Body of pancreas (tissue), 4 donors: ENCODE results near the gene UBE3B. TPM values are rescaled to one million over a fixed set of nuclear protein-coding genes. Genes with fewer than 3 reads are reported as not detected.

Experiments used
- ATAC-seq: fragments of 150-250 bp; one replicate; pipeline ENCODE4 v1.9.1; 2016
- DNase-seq, 4 donors: peaks; one replicate each; pipeline ENCODE4 v3.0.0-alpha.2; 2019
- H3K27ac ChIP-seq, 4 donors: fragments of 200-600 bp; sonication (generic); 1 replicate in 3 of 4; 2 replicates in 1 of 4; pipeline versions ENCODE4 v1.5.1 to v1.6.1; 2016 to 2019; ENCODE audit warnings: mild to moderate bottlenecking in 1 of 4, mixed read lengths in 1 of 4, moderate library complexity in 1 of 4
- H3K27me3 ChIP-seq, 2 donors: fragments of 200-600 bp; sonication (generic); one replicate each; pipeline ENCODE4 v1.6.0; 2016; ENCODE audit warnings: mild to moderate bottlenecking in 1 of 2
- H3K36me3 ChIP-seq, 2 donors: fragments of 200-600 bp; sonication (generic); replicated peaks in 1 of 2; 2 replicates each; pipeline ENCODE4 v1.5.1; 2016; ENCODE audit warnings: low read depth in 2 of 2; ENCODE audit not compliant: insufficient read depth in 1 of 2
- H3K4me1 ChIP-seq: fragments of 200-600 bp; sonication (generic); one replicate; pipeline ENCODE4 v1.6.0; 2016
- H3K4me3 ChIP-seq, 2 donors: fragments of 200-600 bp; sonication (generic); 1 replicate in 1 of 2; 2 replicates in 1 of 2; pipeline ENCODE4 v1.5.1; 2016 to 2019
- H3K9me3 ChIP-seq, 3 donors: fragments of 200-600 bp; sonication (generic); 1 replicate in 2 of 3; 2 replicates in 1 of 3; pipeline ENCODE4 v1.5.1; 2016
- POLR2A ChIP-seq, 3 donors: fragments of 450-650 bp; IDR thresholded peaks; one replicate each; pipeline ENCODE4 v1.6.1; 2016; ENCODE audit warnings: antibody characterized with exemption in 3 of 3, mild to moderate bottlenecking in 2 of 3
- WGBS, 2 donors: methylation state at CpG; one replicate each; pipeline ENCODE4 v1.1.5; 2017; 5-methylcytosine and 5-hydroxymethylcytosine counted together
- intact Hi-C: fragments of 100-400 bp; cut with DNase I; formaldehyde crosslinking; loops from one replicate; pipeline ENCODE4 v1.15.1; 2023
- total RNA-seq, 2 donors: library from RNA; depleted of rRNA; stranded (reverse); fragments of >200 nt; gene quantifications; one replicate each; pipeline ENCODE4 v1.1.0, GENCODE V29; 2016
- TF ChIP-seq, protein P1 (sequence below), 7 experiments: fragments of 450-650 bp in 4 of 7; fragments of 200-600 bp in 3 of 7; sonication (generic) in 3 of 7; IDR thresholded peaks; one replicate each; pipeline ENCODE4 v1.5.1; 2016 to 2019; ENCODE audit warnings: antibody characterized with exemption in 7 of 7

UBE3B gene
- total RNA-seq, 2 donors from 2014 or later, result 18.9 to 33.9 TPM

DNA sequence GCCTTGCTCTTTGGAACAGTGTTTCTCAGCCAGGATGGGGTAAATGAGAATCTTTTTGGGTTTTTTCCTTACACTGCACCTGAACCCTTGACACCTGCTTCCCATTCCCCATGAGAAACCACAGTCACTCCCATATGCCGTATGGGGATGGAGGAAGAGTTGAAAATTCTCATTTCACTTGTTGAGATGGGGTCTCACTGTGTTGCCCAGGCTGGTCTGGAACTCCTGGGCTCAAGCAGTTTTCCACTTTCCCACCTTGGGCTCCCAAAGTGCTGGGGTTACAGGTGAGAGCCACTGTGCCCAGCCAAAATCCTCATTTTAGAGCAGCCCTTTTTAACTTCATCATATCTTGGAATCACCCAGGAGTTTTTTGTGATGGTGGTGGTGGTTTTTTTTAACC lies 99.9 kb downstream of the UBE3B start:
- TF ChIP-seq, protein P1, sequence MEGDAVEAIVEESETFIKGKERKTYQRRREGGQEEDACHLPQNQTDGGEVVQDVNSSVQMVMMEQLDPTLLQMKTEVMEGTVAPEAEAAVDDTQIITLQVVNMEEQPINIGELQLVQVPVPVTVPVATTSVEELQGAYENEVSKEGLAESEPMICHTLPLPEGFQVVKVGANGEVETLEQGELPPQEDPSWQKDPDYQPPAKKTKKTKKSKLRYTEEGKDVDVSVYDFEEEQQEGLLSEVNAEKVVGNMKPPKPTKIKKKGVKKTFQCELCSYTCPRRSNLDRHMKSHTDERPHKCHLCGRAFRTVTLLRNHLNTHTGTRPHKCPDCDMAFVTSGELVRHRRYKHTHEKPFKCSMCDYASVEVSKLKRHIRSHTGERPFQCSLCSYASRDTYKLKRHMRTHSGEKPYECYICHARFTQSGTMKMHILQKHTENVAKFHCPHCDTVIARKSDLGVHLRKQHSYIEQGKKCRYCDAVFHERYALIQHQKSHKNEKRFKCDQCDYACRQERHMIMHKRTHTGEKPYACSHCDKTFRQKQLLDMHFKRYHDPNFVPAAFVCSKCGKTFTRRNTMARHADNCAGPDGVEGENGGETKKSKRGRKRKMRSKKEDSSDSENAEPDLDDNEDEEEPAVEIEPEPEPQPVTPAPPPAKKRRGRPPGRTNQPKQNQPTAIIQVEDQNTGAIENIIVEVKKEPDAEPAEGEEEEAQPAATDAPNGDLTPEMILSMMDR (IDR thresholded peaks at IDR 0.05), result no peak
- TF ChIP-seq POLR2A (IDR thresholded peaks at IDR 0.05), result no peak
- H3K36me3 ChIP-seq, result peaks cover 0 to 2% of the 10 kb centered on the region in 2 donors
- no peak overlapping the region for H3K27ac ChIP-seq
- DNase-seq (no peak), ATAC-seq (no peak)
- no peaks in the 10 kb centered on the region for H3K27me3 ChIP-seq
- intact Hi-C loops, result loop anchor here (10.0 kb wide), 1 partner anchor 277 kb away; no protein-coding TSS in a partner anchor
- 86 to 89% methylated on average over 1 of the region's 1 CpG for WGBS, 2 donors
- no peaks in the 10 kb centered on the region for H3K9me3 ChIP-seq
- peaks cover 25% of the 10 kb centered on the region for H3K4me1 ChIP-seq
- no peak overlapping the region for H3K4me3 ChIP-seq

DNA sequence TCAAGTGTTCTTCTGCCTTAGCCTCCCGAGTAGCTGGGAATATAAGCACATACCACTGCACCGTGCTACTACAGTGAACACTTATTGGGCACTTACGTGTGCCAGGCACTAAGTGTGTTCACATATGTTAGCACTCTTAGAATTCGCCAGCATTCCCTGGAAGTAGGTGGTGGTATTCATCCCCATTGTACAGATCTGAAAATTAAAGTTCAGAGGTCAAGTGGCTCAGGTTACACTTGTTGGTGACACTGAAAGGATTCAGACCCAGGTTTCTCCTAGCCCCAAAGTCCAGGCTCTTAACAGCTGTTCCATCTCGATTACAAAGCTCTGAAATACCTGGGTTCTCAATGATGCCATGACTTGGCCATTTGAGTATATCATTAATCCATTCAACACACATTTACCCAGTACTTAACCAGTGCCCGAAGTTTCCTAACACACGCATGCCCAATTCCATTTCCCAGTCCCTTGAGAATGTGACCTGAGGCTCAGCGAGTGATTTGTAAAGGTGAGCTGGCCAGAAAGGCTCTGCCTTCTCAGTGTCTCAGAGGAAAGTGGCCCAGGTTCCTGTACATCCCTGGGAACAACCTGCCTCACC lies 101.0 kb downstream of the UBE3B start:
- Histone ChIP-seq H3K4me3 (no peak overlapping the region), H3K27me3 (no peaks in the 10 kb centered on the region), H3K36me3 (peaks cover 0 to 2% of the 10 kb centered on the region in 2 donors), H3K27ac (no peak overlapping the region), H3K9me3 (no peaks in the 10 kb centered on the region), H3K4me1 (peaks cover 18% of the 10 kb centered on the region)
- intact Hi-C loops, result loop anchor here (10.0 kb wide), 1 partner anchor 276 kb away; no protein-coding TSS in a partner anchor
- no peak for ATAC-seq
- TF ChIP-seq POLR2A (IDR thresholded peaks at IDR 0.05), result no peak
- TF ChIP-seq, protein P1 (IDR thresholded peaks at IDR 0.05), result no peak
- WGBS, 2 donors, result 74 to 78% methylated on average over 8 of the region's 8 CpGs
- no peak for DNase-seq

DNA sequence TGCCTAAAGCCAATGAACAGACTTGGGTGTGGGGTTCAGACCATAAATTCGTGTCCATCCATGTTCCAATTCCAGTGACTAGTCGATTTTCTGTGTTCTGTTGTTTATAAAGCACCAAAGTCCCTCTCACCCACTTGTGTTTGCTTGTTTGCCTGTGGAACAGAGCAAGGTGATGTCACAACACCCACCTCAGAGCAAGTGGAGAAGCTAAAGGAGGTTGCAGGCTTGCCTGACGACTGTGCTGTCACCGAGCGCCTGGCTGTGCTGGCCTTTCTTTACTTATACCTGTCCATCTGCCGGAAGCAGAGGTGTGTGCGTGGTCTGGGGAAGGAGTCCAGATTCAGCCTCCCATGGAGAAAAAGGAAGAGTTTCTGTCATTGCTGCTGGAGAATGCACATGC lies 102.2 kb downstream of the UBE3B start:
- 73 to 80% methylated on average over 7 of the region's 7 CpGs for WGBS, 2 donors
- ATAC-seq (no peak), DNase-seq (no peak)
- H3K27me3 ChIP-seq, result no peaks in the 10 kb centered on the region
- no peaks in the 10 kb centered on the region for H3K9me3 ChIP-seq
- intact Hi-C loops, result loop anchor here (10.0 kb wide), 1 partner anchor 275 kb away; no protein-coding TSS in a partner anchor
- H3K4me3 ChIP-seq, result no peak overlapping the region
- H3K36me3 ChIP-seq, result peaks cover 0 to 2% of the 10 kb centered on the region in 2 donors
- peaks cover 11% of the 10 kb centered on the region for H3K4me1 ChIP-seq
- no peak overlapping the region for H3K27ac ChIP-seq
- TF ChIP-seq, protein P1 (IDR thresholded peaks at IDR 0.05), result no peak
- no peak for TF ChIP-seq POLR2A (IDR thresholded peaks at IDR 0.05)

DNA sequence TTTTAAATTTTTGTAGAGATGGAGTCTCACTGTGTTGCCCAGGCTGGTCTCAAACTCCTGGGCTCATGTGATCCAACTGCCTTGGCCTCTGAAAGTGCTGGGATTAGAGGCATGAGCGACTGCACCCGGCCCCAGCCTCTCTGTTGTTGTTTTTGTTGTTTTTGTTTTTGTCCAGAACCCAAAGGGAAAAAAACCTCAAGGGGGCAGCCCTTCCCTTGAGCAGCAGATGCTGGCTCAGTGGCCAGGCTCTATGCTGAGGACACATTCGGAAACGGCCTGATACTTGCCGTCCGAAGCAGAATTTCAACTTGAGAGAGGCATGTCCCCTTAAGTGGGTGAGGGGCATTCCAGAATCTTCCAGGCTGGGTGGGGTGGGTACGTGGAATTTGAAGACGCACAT lies 102.8 kb downstream of the UBE3B start:
- DNase-seq (no peak), ATAC-seq (no peak)
- peaks cover 0 to 2% of the 10 kb centered on the region in 2 donors for H3K36me3 ChIP-seq
- no peaks in the 10 kb centered on the region for H3K9me3 ChIP-seq
- peaks cover 5% of the 10 kb centered on the region for H3K4me1 ChIP-seq
- intact Hi-C loops, result no loop called here
- TF ChIP-seq POLR2A (IDR thresholded peaks at IDR 0.05), result no peak
- TF ChIP-seq, protein P1 (IDR thresholded peaks at IDR 0.05), result no peak
- no peak overlapping the region for H3K4me3 ChIP-seq
- no peak overlapping the region for H3K27ac ChIP-seq
- 81 to 86% methylated on average over 8 of the region's 8 CpGs for WGBS, 2 donors
- no peaks in the 10 kb centered on the region for H3K27me3 ChIP-seq
